CD4-positive, alpha-beta T cell treated with Interleukin-2 at 100 ng/mL for 4 hours (primary cell): ENCODE results near the gene EFCAB3.
"Not testable (repeated sequence)": the region's sequence is repeated elsewhere in the genome, so short reads cannot be mapped to it uniquely, and the experiment has no call there.

Experiments used
- DNase-seq: peaks from one replicate; pipeline ENCODE4 v3.0.0-alpha.2; 2020; ENCODE audit warnings: low spot score

Gene EFCAB3

DNA sequence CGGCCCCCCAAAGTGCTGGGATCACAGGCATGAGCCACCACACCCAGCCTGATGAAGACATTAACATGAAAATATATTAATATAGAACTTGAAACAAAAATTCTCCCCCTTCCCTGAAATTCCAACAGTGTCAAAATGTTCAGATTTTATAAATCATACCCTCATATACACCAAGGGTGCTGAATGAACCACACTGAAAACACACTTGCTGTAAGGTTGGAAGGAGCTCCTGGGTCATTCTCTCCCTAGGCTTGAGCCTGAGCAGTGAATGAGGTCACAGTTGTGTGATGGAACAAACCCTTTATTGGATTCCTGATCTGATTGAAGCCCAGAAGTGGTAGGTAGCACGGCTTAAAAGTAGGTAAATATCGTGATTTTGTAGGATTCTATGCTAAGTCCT lies at the start of gene EFCAB3:
TSS of gene EFCAB3 (plus strand) at position 301 of the 400 bp plus-strand sequence. CDS start 2,427 bp downstream, outside the sequence.
- DNase-seq = no peak

DNA sequence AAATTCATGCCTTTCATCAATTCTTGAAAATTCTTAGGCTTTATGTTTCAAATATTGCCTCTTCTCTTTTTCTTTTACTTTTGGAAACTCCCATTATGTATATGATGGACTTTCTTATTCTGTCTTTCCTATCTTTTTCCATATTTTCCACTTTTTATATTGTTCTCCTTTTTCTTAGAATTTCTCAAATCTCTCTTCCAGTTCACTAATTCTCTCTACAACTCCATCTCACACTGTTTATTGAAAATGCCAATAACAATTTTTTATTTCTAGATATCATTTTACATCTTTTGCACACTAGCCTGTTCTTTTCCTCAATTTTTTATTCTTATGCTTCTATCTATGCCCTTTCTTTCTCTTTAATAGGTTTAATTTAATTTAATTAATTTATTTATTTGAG lies 43.8 kb upstream of the EFCAB3 start:
- no peak for DNase-seq

GRCh38 chr17:62343764-62344270 lies 36.5 kb upstream of the EFCAB3 start:
- no peak for DNase-seq

- DNase-seq = no peak
Measured at GRCh38 chr17:62351176-62351575, 29.2 kb upstream of the EFCAB3 start.

GRCh38 chr17:62366191-62366590 lies 14.2 kb upstream of the EFCAB3 start:
- no peak for DNase-seq

- no peak for DNase-seq
Measured at GRCh38 chr17:62381561-62381960, 1.2 kb downstream of the EFCAB3 start.

DNA sequence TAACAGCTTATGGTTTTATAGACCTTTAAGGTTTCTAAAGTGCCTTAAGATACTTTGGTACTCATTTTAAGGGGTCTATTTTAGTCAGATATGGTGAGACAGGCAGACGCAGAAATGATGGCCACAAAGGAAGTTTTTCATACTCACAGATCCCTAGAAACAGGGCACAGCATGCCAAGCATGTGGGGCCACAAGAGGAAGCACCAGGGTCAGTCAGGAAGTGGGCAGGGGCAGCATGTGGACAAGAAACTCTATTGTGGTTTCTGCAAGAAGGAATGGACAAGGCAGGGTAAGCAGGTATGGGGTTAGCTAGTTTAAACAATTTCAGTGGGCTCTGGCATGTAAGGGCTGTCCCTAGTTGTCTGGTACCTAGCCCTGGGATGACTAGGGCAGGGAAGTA lies 8.5 kb downstream of the EFCAB3 start:
- no peak for DNase-seq

- no peak for DNase-seq
Measured at GRCh38 chr17:62392908-62393307, 12.6 kb downstream of the EFCAB3 start.

- DNase-seq = no peak
Measured at GRCh38 chr17:62398891-62399290, 18.5 kb downstream of the EFCAB3 start.

DNA sequence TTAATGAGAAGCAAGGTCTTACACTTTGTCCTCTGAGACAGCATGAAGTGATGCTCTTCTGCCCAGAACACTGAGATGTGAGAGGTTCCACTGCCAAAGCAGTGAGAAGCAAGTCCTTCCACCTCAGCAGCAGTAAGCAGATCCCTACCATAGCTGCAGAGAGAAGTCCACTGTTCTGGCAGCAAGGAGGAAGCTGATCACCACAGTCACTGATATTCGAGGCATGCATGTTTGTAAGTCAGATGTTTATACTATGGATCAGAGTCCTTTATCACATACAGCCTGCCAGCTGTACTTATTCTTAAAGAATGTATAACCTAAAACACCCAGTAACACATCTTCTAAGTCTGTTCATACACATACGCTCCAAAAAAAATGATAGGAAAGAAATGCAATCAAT lies 25.1 kb downstream of the EFCAB3 start:
- no peak for DNase-seq

DNA sequence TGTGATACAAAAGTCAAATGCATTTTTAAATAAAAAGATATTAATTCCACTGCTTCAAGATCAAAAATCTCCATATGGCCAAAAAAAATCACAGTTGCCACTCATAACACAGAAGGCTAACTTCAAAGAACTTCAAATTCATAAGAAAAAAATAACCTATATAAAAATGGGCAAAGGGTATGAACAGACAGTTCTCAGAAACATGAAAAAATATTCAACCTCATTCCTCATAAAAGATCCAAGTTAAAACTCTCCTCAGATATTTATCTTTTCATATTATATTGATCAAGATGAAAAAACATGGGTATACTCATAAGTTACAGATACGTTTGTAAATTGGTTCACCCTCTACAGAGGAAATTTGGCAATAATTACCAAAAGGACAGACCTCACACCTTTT lies 32.7 kb downstream of the EFCAB3 start:
- DNase-seq = not testable (repeated sequence)

DNA sequence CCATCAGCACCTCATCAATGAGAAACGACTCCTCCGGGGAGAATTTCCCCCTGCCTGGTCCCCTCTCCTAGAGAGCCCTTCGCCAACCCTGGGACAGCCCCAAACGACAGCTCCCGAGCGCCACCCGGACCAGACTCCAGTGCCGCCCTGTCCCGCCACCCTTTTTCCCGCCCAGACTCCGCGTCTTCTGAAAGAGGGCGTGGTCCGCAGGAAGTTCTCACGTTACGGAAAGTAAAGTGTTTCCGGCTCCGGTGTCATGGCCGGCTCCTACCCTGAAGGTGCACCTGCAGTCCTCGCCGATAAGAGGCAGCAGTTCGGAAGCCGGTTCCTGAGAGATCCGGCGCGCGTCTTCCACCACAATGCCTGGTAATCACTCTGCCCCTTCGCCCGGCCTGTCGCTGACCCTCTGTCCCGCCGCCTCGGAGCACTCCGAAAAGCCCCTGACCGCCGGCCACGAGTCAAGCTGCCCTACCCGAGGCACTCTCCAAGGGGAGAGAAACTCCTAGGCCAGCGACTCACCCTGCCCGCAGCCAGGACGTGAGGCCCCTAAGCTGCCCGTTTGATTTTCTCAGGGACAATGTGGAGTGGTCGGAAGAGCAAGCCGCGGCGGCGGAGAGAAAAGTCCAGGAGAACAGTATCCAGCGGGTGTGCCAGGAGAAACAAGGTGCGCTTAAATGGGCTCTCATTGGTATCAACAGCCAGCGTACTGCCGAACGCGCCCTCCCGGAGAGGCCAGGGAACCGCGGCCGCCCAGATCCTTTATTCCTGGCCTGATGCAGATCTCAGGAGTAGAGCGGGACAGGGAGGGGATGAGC lies 43.5 kb downstream of the EFCAB3 start, which contains the start of gene METTL2A:
TSS of gene METTL2A (plus strand) at position 251 of the 815 bp plus-strand sequence. CDS start at position 257, 6 bp downstream.
- peak; percentile 86 for DNase-seq

DNA sequence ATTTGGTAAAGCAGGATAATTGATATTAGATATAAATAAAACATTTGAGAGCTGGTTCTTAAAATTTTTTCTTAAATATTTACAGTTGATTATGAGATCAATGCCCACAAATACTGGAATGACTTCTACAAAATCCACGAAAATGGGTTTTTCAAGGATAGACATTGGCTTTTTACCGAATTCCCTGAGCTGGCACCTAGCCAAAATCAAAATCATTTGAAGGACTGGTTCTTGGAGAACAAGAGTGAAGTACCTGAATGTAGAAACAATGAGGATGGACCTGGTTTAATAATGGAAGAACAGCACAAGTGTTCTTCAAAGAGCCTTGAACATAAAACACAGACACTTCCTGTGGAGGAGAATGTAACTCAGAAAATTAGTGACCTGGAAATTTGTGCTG lies 45.9 kb downstream of the EFCAB3 start:
- DNase-seq = not testable (repeated sequence)

DNA sequence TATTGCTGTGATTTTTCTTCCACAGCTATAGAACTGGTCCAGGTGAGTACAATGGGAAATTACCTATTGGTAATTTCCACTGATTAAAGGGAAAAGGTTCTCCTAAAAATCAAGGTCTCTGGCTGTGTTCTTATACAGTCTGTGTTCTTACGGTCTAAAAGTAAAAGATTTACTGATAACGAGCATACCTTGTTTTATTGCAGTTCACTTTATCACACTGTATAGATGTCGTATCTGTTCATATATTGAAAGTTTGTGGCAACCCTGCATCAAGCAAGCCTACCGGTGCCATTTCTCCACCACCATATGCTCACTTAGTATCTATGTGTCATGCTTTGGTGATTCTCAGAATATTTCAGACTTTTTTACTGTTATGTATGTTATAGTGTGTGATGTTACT lies 54.9 kb downstream of the EFCAB3 start:
- DNase-seq = not testable (repeated sequence)

GRCh38 chr17:62441181-62441580 lies 60.8 kb downstream of the EFCAB3 start:
- not testable (repeated sequence) for DNase-seq

- DNase-seq = no peak
Measured at GRCh38 chr17:62444063-62444462, 63.7 kb downstream of the EFCAB3 start.

DNA sequence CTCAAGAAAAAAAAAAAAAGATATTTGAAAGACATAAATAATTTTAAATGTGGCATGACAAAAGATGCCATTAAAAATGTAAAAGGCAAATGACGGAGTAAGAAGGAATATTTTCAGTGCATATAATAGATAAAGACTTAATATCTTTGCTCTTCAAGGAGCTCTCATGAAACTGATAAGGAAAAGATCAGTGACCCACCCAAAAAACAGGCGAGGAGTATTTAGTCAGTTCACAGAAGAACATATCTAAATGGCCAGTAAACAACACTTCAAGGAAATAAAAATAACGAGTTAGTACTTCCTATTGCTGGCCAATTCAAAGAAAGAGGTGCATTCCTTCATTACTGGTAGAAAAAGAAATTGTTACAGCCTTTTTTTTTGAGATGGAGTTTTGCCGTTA lies 65.4 kb downstream of the EFCAB3 start:
- DNase-seq = not testable (repeated sequence)

DNA sequence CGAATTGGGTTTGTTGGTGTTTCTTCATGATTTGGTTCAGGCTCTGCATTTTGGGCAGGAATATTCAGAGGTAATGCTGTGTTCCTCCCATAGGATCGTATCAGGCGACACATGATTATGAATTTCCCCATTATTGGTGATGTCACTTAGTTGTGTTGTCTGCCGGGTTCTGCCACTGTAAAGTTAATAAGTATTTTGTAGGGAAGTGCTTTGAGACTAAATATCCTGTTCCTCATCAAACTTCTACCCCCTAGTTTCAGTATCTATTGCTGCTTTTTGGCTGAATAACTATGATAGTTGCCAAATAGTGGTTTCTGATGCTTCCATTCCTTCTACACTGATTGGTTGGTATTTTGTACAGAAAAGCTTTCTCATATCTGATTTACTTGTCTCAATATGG lies 71.8 kb downstream of the EFCAB3 start:
- not testable (repeated sequence) for DNase-seq

DNA sequence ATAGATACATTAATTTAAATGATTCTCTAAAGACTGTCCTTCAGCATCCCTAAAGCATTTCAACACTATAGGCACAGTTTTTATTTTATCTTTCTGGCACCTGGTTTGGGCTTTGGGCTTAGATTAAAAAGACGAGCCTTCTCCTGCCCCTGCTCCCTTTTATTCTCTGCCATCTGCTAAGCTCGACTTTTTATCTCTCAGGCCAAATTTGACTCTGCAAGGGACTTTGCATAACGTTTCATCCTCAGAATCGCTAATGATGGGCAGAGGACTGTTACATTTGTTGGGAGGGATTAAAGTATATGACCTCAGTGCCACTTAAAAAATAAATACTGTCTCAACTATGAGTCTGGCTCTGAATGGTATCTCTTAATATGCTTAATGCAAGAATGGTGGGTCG lies 72.7 kb downstream of the EFCAB3 start:
- not testable (repeated sequence) for DNase-seq

- peak; percentile 14 for DNase-seq
Measured at GRCh38 chr17:62453656-62454055, 73.3 kb downstream of the EFCAB3 start.

DNA sequence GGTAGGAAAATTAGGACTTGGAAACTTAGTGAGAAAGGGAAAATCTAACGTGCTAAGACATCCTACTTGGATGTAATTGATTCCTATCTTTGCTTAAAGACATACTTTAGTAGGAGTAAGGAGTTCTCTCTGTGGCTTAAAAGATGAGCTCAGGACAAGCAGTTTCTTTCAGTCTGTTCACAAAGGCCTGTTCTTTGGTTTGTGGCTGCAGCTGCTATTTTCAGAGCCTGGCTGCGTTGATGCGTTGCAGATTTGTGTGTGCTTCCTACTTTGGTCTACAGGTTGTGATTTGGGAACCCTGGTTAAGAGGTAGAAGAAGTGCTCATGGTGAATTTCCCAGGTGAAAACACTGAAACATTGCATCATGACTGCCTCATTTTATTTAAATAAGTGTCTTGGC lies 73.8 kb downstream of the EFCAB3 start:
- not testable (repeated sequence) for DNase-seq

DNA sequence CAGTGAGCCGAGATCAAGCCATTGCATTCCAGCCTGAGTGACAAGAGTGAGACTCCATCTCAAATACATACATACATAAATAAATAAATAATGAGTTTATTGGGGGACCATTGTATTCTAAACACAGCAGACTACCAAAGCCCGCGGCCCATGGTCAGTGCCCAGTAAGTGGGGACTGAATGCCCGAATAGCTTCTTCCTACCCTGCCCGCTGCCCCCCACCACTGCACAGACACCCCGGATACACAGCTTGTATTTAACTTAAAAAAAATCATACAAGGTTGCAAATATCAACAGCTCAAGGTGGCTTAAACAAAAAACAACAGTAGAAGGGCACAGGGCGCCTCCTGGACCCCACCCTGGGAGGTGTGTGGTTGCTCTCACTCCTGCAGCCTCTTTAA lies 75.7 kb downstream of the EFCAB3 start:
- DNase-seq = no peak

DNA sequence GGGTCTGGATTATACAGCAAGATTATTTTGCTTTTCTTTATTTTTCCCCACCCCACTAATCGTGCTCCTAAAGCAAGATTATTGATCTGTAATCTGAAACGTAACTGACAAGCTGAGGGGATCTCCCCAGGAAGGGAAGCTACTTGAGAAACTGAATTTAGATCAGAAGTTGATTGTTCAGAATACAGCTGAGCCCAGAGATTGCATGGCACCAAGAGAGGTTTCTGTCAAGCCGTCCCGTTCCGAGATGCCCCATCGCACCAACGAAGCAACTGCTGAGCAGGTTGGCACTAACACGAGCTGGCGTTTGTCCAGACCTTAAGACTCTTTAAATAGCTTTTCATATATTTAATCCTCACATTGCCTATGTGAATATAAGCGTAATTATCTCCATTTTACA lies 78.1 kb downstream of the EFCAB3 start:
- DNase-seq = not testable (repeated sequence)

GRCh38 chr17:62464422-62464821 lies 84.1 kb downstream of the EFCAB3 start:
- DNase-seq = not testable (repeated sequence)
